ENCODE results near the gene AEBP1. TPM values are rescaled to one million over a fixed set of nuclear protein-coding genes. Genes with fewer than 3 reads are reported as not detected.

AEBP1 gene
- total RNA-seq, 4 donors from 2014 or later, result 38.9 to 151 (median 57.6) TPM

GRCh38 chr7:44152971-44153947 lies 49.1 kb downstream of the AEBP1 start:
- no peak for TF ChIP-seq CTCF (IDR thresholded peaks at IDR 0.05)
- no peak for TF ChIP-seq POLR2A (IDR thresholded peaks at IDR 0.05)
- 85 to 86% methylated on average over 13 to 14 of the region's 22 CpGs for WGBS, 2 donors
- no peak overlapping the region for H3K27ac ChIP-seq
- no peaks in the 10 kb centered on the region for H3K36me3 ChIP-seq
- no peak for DNase-seq
- H3K9me3 ChIP-seq, result no peaks in the 10 kb centered on the region
- intact Hi-C loops (cut with DNase I), result no loop called here
- no peak overlapping the region for H3K4me3 ChIP-seq (replicated peaks in 1 of 3)
- peaks cover 0 to 2% of the 10 kb centered on the region in 2 donors for H3K4me1 ChIP-seq
- no peaks in the 10 kb centered on the region for H3K27me3 ChIP-seq

DNA sequence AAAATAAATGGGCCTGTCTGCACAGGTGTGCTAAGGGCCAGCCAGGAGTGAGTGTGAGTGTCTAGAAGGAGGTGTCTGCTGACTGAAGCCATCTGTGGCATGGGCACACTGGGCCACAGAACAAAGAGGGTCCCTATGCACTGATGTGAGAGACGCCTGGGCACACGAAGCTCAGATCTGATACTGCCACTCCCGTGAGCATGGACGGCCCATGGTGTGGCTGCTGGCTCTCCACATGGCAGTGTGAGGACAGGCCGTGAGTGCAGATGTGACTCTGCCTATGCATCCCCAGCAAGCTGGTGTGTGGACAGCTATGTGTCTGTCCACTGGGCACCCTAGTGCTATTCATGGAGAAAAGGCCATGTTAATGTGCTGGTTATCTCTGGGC lies 49.8 kb downstream of the AEBP1 start:
- Histone ChIP-seq H3K4me3 (replicated peaks in 1 of 3) (no peak overlapping the region), H3K36me3 (no peaks in the 10 kb centered on the region), H3K27ac (no peak overlapping the region), H3K4me1 (peaks cover 0 to 9% of the 10 kb centered on the region in 2 donors), H3K9me3 (no peaks in the 10 kb centered on the region), H3K27me3 (no peaks in the 10 kb centered on the region)
- DNase-seq, result no peak
- 87 to 94% methylated on average over 2 to 3 of the region's 5 CpGs for WGBS, 2 donors
- TF ChIP-seq POLR2A (IDR thresholded peaks at IDR 0.05) (no peak), CTCF (IDR thresholded peaks at IDR 0.05) (no peak)
- intact Hi-C loops (cut with DNase I), result no loop called here

- 81 to 91% methylated on average over 3 of the region's 3 CpGs for WGBS, 2 donors
- no peak for DNase-seq
- H3K36me3 ChIP-seq, result no peaks in the 10 kb centered on the region
Observed at GRCh38 chr7:44154703-44155102, 50.6 kb downstream of the AEBP1 start.

DNA sequence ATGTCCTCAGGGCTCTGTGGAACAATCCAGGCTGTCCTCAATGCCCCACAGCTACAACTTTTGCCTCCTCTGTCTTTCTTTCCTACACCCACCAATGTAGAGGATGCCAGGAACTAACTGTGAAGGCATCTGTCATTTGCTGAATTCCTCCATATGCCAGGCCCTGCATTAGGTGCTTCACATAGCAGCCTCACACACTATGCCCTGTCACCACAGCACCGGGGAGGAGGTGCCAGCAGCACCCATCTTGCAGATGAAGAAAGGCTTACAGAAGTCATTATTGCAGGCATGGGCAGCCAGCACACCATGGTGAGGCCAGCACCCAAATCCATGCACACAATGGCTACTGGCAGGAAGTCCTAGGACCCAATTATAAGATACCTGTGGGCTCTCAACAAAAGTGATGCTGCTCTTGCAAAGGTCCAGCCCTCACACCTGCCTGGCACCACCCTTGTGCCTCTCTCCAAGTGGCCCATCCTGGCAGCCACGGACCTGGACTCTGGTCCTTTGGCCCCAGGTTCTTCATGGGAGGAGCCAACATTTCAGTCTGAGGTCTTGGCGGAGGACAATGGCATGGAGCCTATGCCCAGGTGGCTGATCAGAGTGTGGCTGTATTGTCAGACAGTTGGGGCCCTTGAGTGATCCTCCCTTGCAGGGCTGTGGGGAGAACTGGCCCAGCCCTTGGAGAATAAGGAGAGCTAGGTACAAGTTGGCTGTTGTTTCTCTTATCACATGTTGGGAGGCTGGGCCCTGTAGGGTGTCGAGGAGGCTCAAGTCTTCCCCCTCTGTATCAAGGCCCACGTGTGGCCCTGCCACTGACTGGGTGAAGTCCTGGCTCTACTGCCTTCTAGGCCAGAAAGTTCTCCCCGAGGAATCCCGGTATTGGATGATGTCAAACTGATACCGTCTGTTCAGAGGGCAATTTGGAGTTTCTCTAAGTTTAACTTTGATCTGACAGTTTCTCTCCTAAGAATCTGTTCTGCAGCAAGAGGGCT lies 51.3 kb downstream of the AEBP1 start:
- TF ChIP-seq CTCF (IDR thresholded peaks at IDR 0.05) (no peak), POLR2A (IDR thresholded peaks at IDR 0.05) (no peak)
- no peaks in the 10 kb centered on the region for H3K36me3 ChIP-seq
- intact Hi-C loops (cut with DNase I), result no loop called here
- H3K4me1 ChIP-seq, result peaks cover 8 to 24% of the 10 kb centered on the region in 2 donors
- no peak overlapping the region for H3K4me3 ChIP-seq (replicated peaks in 1 of 3)
- H3K9me3 ChIP-seq, result no peaks in the 10 kb centered on the region
- no peaks in the 10 kb centered on the region for H3K27me3 ChIP-seq
- no peak overlapping the region for H3K27ac ChIP-seq
- no peak for DNase-seq
- 84 to 88% methylated on average over 6 to 7 of the region's 8 CpGs for WGBS, 2 donors

More at GRCh38 chr7:44154703-44155102, 50.6 kb downstream of the AEBP1 start:
- no peak for TF ChIP-seq POLR2A (IDR thresholded peaks at IDR 0.05)
- no peak for TF ChIP-seq CTCF (IDR thresholded peaks at IDR 0.05)
- no peaks in the 10 kb centered on the region for H3K9me3 ChIP-seq
- intact Hi-C loops (cut with DNase I), result no loop called here
- H3K4me1 ChIP-seq, result peaks cover 4 to 16% of the 10 kb centered on the region in 2 donors
- no peak overlapping the region for H3K27ac ChIP-seq
- no peak overlapping the region for H3K4me3 ChIP-seq (replicated peaks in 1 of 3)
- H3K27me3 ChIP-seq, result no peaks in the 10 kb centered on the region
